ENCODE data around the gene GSTO1. TPM values are rescaled to one million over a fixed set of nuclear protein-coding genes. Genes with fewer than 3 reads are reported as not detected.

The GSTO1 gene
- total and polyA plus RNA-seq, 5 donors from 2014 or later: 39.9 to 199 (median 183) TPM

DNA sequence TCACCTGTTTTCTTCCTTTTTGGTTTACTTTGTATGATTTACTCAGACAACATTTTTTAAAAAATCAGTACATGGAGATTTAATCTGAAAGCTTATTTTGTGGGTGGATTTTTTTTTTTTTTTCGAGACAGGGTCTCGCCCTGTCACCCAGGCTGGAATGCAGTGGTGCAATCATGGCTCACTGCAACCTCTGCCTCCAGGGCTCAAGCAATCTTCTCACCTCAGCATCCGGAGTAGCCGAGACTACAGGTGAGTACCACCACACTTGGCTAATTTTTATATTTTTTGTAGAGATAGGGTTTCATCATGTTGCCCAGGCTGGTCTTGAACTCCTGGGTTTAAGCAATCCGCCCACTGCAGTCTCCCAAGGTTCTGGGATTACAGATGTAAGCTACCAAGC, 2.5 kb downstream of the GSTO1 start:
- peaks cover 54% of the 10 kb centered on the region for H3K4me1 ChIP-seq (ENCODE audit: control insufficient read depth, insufficient read depth, low read length, poor library complexity, severe bottlenecking)
- H3K4me3 Mint-ChIP-seq: peak overlapping the region; percentile 54 to 96 (median 94)
- H3K27ac ChIP-seq (ENCODE audit: insufficient read depth, low read length, poor library complexity, severe bottlenecking): peak overlapping the region; percentile 79
- peaks cover 31% of the 10 kb centered on the region for H3K36me3 Mint-ChIP-seq
- H3K36me3 ChIP-seq (ENCODE audit: control insufficient read depth, insufficient read depth, low read length): peaks cover 36% of the 10 kb centered on the region
- H3K27me3 Mint-ChIP-seq: peaks cover 5% of the 10 kb centered on the region
- H3K9me3 ChIP-seq (ENCODE audit: control insufficient read depth in 2 of 2, low read length in 2 of 2): no peaks in the 10 kb centered on the region
- H3K9me3 Mint-ChIP-seq: peaks cover 0 to 2% (median 0%) of the 10 kb centered on the region in 7 donors
- peaks cover 36 to 78% (median 65%) of the 10 kb centered on the region in 4 donors for H3K4me1 Mint-ChIP-seq
- H3K27me3 ChIP-seq (ENCODE audit: control insufficient read depth, insufficient read depth, low read length): no peaks in the 10 kb centered on the region
- H3K27ac Mint-ChIP-seq: peak overlapping the region in 1 of 3 donors; percentile 89
- peak overlapping the region; percentile 98 for H3K4me3 ChIP-seq (ENCODE audit: low read depth, low read length)
- no peak for ATAC-seq (ENCODE audit: low read depth in 2 of 2)
- no peak for DNase-seq

DNA sequence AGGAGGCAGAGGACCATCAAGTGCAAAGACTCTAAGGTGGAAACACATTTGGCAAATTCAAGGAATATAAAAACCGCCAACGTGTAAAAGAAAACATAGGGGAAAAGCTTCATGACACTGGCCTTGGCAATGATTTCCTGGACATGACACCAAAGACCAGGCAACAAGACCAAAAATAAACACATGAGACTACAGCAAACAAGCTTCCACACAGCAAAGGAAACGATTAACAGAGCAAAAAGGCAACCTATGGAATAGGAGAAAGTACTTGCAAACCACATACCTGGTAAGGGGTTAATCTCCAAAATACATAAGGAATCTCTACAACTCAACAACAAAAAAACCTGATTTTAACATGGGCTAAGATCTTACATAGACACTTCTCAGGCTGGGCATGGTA, 3.5 kb downstream of the GSTO1 start:
- H3K27me3 Mint-ChIP-seq: peaks cover 5% of the 10 kb centered on the region
- H3K27ac Mint-ChIP-seq: peak overlapping the region; percentile 4 to 94 (median 89)
- Histone ChIP-seq H3K36me3 (ENCODE audit: control insufficient read depth, insufficient read depth, low read length) (peaks cover 45% of the 10 kb centered on the region), H3K4me1 (ENCODE audit: control insufficient read depth, insufficient read depth, low read length, poor library complexity, severe bottlenecking) (peaks cover 54% of the 10 kb centered on the region), H3K27ac (ENCODE audit: insufficient read depth, low read length, poor library complexity, severe bottlenecking) (no peak overlapping the region), H3K4me3 (ENCODE audit: low read depth, low read length) (no peak overlapping the region), H3K27me3 (ENCODE audit: control insufficient read depth, insufficient read depth, low read length) (no peaks in the 10 kb centered on the region), H3K9me3 (ENCODE audit: control insufficient read depth in 2 of 2, low read length in 2 of 2) (no peaks in the 10 kb centered on the region)
- H3K9me3 Mint-ChIP-seq: peaks cover 0 to 2% (median 0%) of the 10 kb centered on the region in 7 donors
- no peak for ATAC-seq (ENCODE audit: low read depth in 2 of 2)
- H3K4me1 Mint-ChIP-seq: peaks cover 36 to 81% (median 63%) of the 10 kb centered on the region in 4 donors
- H3K36me3 Mint-ChIP-seq: peaks cover 31% of the 10 kb centered on the region
- H3K4me3 Mint-ChIP-seq: peak overlapping the region in 2 of 4 donors; percentile 30 to 65
- DNase-seq: no peak

DNA sequence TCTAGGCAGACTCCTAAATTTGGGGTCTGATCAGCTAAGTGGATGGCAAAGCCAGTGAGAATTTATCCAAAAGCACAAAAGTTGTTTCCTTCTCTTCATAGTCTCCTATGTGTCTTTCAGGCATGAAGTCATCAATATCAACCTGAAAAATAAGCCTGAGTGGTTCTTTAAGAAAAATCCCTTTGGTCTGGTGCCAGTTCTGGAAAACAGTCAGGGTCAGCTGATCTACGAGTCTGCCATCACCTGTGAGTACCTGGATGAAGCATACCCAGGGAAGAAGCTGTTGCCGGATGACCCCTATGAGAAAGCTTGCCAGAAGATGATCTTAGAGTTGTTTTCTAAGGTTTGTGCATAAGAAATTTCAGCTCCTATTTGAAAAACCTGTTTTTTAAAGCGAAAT, 4.8 kb downstream of the GSTO1 start:
- H3K27me3 Mint-ChIP-seq: peaks cover 4% of the 10 kb centered on the region
- H3K9me3 Mint-ChIP-seq: no peaks in the 10 kb centered on the region
- Histone ChIP-seq H3K4me1 (ENCODE audit: control insufficient read depth, insufficient read depth, low read length, poor library complexity, severe bottlenecking) (peaks cover 50% of the 10 kb centered on the region), H3K27ac (ENCODE audit: insufficient read depth, low read length, poor library complexity, severe bottlenecking) (no peak overlapping the region), H3K4me3 (ENCODE audit: low read depth, low read length) (no peak overlapping the region), H3K27me3 (ENCODE audit: control insufficient read depth, insufficient read depth, low read length) (no peaks in the 10 kb centered on the region), H3K9me3 (ENCODE audit: control insufficient read depth in 2 of 2, low read length in 2 of 2) (no peaks in the 10 kb centered on the region), H3K36me3 (ENCODE audit: control insufficient read depth, insufficient read depth, low read length) (peaks cover 56% of the 10 kb centered on the region)
- H3K4me3 Mint-ChIP-seq: peak overlapping the region in 2 of 4 donors; percentile 20 to 30
- ATAC-seq (ENCODE audit: low read depth in 2 of 2) (no peak), DNase-seq (no peak)
- peak overlapping the region; percentile 79 to 89 (median 85) for H3K27ac Mint-ChIP-seq
- H3K4me1 Mint-ChIP-seq: peaks cover 35 to 80% (median 65%) of the 10 kb centered on the region in 4 donors
- peaks cover 38% of the 10 kb centered on the region for H3K36me3 Mint-ChIP-seq

DNA sequence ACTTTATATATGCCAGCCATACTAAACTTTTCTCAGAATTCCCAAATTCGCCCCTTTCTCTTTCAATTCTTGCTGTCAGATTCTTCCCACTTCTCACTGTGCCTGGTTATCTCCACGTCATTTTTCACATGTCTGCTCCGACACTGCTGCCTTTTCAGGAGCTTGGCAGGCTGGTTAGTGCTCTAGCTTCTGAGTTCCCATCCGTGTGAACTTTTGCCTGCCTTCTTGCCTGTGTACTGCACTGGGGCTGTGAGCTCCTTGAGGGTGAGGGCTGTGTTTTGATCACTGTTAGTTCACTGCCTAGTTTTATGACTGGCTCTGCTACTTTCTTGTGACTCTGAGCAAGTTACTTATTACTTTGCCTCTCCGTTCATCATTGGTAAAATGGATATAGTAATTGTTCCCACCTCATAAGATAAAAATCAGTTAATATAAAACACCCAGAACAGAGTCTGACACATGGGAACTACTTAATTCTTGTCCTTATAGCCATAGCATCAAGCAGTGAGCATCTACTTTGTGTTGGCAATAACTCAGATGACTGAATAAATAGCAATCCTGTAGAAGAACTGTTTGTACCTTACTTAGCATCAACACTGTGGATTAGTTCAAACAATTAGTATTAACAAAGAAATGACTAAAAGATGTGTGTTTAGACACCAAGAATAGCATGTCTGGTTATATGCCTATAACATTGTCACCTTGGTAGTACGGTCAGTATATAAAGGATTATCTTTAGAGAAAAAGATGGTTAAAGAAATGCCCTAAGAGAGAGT, 5.5 kb downstream of the GSTO1 start:
- Histone ChIP-seq H3K27ac (ENCODE audit: insufficient read depth, low read length, poor library complexity, severe bottlenecking) (peak overlapping the region; percentile 64), H3K4me3 (ENCODE audit: low read depth, low read length) (peak overlapping the region; percentile 35), H3K4me1 (ENCODE audit: control insufficient read depth, insufficient read depth, low read length, poor library complexity, severe bottlenecking) (peaks cover 50% of the 10 kb centered on the region), H3K36me3 (ENCODE audit: control insufficient read depth, insufficient read depth, low read length) (peaks cover 64% of the 10 kb centered on the region), H3K27me3 (ENCODE audit: control insufficient read depth, insufficient read depth, low read length) (no peaks in the 10 kb centered on the region), H3K9me3 (ENCODE audit: control insufficient read depth in 2 of 2, low read length in 2 of 2) (no peaks in the 10 kb centered on the region)
- peak overlapping the region; percentile 7 to 64 (median 32) for H3K4me3 Mint-ChIP-seq
- DNase-seq (no peak), ATAC-seq (ENCODE audit: low read depth in 2 of 2) (peak in 1 of 2 donors; percentile 13)
- H3K27me3 Mint-ChIP-seq: peaks cover 4% of the 10 kb centered on the region
- H3K36me3 Mint-ChIP-seq: peaks cover 39% of the 10 kb centered on the region
- H3K27ac Mint-ChIP-seq: peak overlapping the region; percentile 85 to 93 (median 89)
- H3K4me1 Mint-ChIP-seq: peaks cover 35 to 86% (median 71%) of the 10 kb centered on the region in 4 donors
- no peaks in the 10 kb centered on the region for H3K9me3 Mint-ChIP-seq

DNA sequence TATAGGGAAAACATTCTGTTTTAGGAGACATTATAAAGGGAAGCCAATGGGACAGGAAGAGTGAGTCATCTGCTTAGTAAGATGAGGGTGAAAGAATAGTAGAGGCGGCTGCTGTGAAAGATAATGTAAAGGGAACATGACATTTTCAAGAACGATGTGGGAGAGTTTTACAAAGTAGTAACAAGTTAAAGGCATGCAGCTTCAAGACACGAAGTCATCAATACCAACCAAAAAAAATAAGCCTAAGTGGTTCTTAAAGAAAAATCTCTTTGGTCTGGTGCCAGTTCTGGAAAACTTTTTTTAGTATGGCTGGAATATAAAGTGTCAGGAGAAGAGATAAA, 6.1 kb downstream of the GSTO1 start:
- peak in 1 of 3 donors; percentile 44 for DNase-seq
- peaks cover 44% of the 10 kb centered on the region for H3K36me3 Mint-ChIP-seq

DNA sequence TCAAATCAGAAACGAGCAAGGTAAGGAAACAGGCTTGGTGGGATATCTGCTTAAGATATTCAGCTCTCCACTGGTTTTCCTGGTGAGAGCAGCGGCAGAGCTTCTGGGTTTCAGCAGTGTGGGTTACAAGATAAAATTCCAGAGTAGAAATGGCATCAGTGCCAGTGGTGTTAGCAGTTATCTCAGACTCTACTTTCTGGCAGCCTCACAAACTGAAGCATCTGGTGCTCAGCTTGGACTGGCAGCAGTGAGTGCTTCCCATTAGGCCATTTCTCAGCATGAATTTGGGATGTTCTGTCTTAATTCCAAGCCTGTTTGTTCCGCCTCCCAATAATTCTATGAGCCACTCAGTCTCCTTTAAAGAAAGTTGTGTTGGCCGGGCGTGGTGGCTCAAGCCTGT, 7.4 kb downstream of the GSTO1 start:
- peaks cover 79% of the 10 kb centered on the region for H3K36me3 ChIP-seq (ENCODE audit: control insufficient read depth, insufficient read depth, low read length)
- H3K4me3 Mint-ChIP-seq: peak overlapping the region in 1 of 4 donors; percentile 30
- no peak overlapping the region for H3K27ac ChIP-seq (ENCODE audit: insufficient read depth, low read length, poor library complexity, severe bottlenecking)

More for the DNA sequence above, 6.1 kb downstream of the GSTO1 start:
- H3K9me3 Mint-ChIP-seq: no peaks in the 10 kb centered on the region
- Histone ChIP-seq H3K27me3 (ENCODE audit: control insufficient read depth, insufficient read depth, low read length) (no peaks in the 10 kb centered on the region), H3K4me1 (ENCODE audit: control insufficient read depth, insufficient read depth, low read length, poor library complexity, severe bottlenecking) (peaks cover 51% of the 10 kb centered on the region), H3K27ac (ENCODE audit: insufficient read depth, low read length, poor library complexity, severe bottlenecking) (peak overlapping the region; percentile 64), H3K36me3 (ENCODE audit: control insufficient read depth, insufficient read depth, low read length) (peaks cover 69% of the 10 kb centered on the region), H3K4me3 (ENCODE audit: low read depth, low read length) (peak overlapping the region; percentile 35), H3K9me3 (ENCODE audit: control insufficient read depth in 2 of 2, low read length in 2 of 2) (no peaks in the 10 kb centered on the region)
- H3K27me3 Mint-ChIP-seq: peaks cover 4% of the 10 kb centered on the region
- peak overlapping the region; percentile 7 to 64 (median 32) for H3K4me3 Mint-ChIP-seq
- H3K4me1 Mint-ChIP-seq: peaks cover 32 to 88% (median 73%) of the 10 kb centered on the region in 4 donors
- ATAC-seq (ENCODE audit: low read depth in 2 of 2): peak; percentile 68 to 71
- peak overlapping the region; percentile 80 to 93 (median 89) for H3K27ac Mint-ChIP-seq

DNA sequence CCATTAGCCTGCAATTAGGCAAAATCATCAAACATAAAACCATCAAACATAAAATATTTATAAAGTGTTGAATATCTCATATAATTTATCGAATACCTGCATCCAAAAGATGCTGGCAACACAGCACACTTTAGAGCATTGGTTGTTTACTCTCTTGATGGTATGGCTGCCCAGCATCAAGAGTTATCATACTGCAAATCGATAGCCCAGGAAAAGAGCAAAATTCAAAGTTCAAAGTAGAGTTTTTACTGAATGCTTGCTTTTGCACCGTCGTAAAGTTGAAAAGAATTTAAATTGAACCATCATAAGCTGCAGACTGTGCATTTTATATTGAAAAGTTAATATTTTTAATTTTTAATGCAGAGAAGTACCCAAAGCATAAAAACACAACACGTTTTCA, 10.1 kb downstream of the GSTO1 start:
- no peak overlapping the region for H3K27ac Mint-ChIP-seq
- no peak for ATAC-seq (ENCODE audit: low read depth in 2 of 2)
- no peaks in the 10 kb centered on the region for H3K9me3 ChIP-seq (ENCODE audit: control insufficient read depth in 2 of 2, low read length in 2 of 2)

More for the DNA sequence above, 7.4 kb downstream of the GSTO1 start:
- H3K27ac Mint-ChIP-seq: peak overlapping the region; percentile 4 to 89 (median 80)
- ATAC-seq (ENCODE audit: low read depth in 2 of 2): no peak
- H3K36me3 Mint-ChIP-seq: peaks cover 47% of the 10 kb centered on the region
- Histone ChIP-seq H3K4me1 (ENCODE audit: control insufficient read depth, insufficient read depth, low read length, poor library complexity, severe bottlenecking) (peaks cover 48% of the 10 kb centered on the region), H3K4me3 (ENCODE audit: low read depth, low read length) (no peak overlapping the region), H3K27me3 (ENCODE audit: control insufficient read depth, insufficient read depth, low read length) (no peaks in the 10 kb centered on the region), H3K9me3 (ENCODE audit: control insufficient read depth in 2 of 2, low read length in 2 of 2) (no peaks in the 10 kb centered on the region)
- H3K4me1 Mint-ChIP-seq: peaks cover 24 to 87% (median 71%) of the 10 kb centered on the region in 4 donors
- DNase-seq: no peak
- H3K9me3 Mint-ChIP-seq: no peaks in the 10 kb centered on the region
- H3K27me3 Mint-ChIP-seq: peaks cover 4% of the 10 kb centered on the region

More for the DNA sequence above, 10.1 kb downstream of the GSTO1 start:
- Histone ChIP-seq H3K4me3 (ENCODE audit: low read depth, low read length) (peak overlapping the region; percentile 28), H3K36me3 (ENCODE audit: control insufficient read depth, insufficient read depth, low read length) (peaks cover 66% of the 10 kb centered on the region), H3K4me1 (ENCODE audit: control insufficient read depth, insufficient read depth, low read length, poor library complexity, severe bottlenecking) (peaks cover 58% of the 10 kb centered on the region), H3K27me3 (ENCODE audit: control insufficient read depth, insufficient read depth, low read length) (no peaks in the 10 kb centered on the region), H3K27ac (ENCODE audit: insufficient read depth, low read length, poor library complexity, severe bottlenecking) (no peak overlapping the region)
- no peaks in the 10 kb centered on the region for H3K9me3 Mint-ChIP-seq
- H3K4me3 Mint-ChIP-seq: peak overlapping the region in 1 of 4 donors; percentile 62
- peaks cover 38 to 89% (median 67%) of the 10 kb centered on the region in 4 donors for H3K4me1 Mint-ChIP-seq
- H3K27me3 Mint-ChIP-seq: peaks cover 7% of the 10 kb centered on the region
- peaks cover 30% of the 10 kb centered on the region for H3K36me3 Mint-ChIP-seq
- no peak for DNase-seq

Data from CD4-positive, CD25-positive, alpha-beta regulatory T cell (primary cell).